A549 treated with dexamethasone at 1 μM for 4 hours (cell line): Measurements from ENCODE around the gene MED19. TPM values are rescaled to one million over a fixed set of nuclear protein-coding genes. Genes with fewer than 3 reads are reported as not detected.

Source experiments
- total RNA-seq: library from RNA; stranded (reverse); fragments of 200-300 nt; extraction: Qiagen RNA extraction; gene quantifications from 5 replicates; pipeline ENCODE4 v1.2.3, GENCODE V29; 2022

MED19 gene
- total RNA-seq, result 27.5 to 30.9 TPM (median 29.1 TPM) in 5 replicates

GRCh38 chr11:57711414-57712255, at the start of gene MED19:
Gene MED19, minus strand, starts transcription at chr11:57712215. Its CDS starts 36 bp downstream, at chr11:57712179.

GRCh38 chr11:57751676-57752253, 39.8 kb upstream of the MED19 start, which contains the start of gene BTBD18:
Gene BTBD18, minus strand, starts transcription at chr11:57751819. Its CDS starts 631 bp downstream, at chr11:57751188.

GRCh38 chr11:57741132-57742086, 29.4 kb upstream of the MED19 start, which contains the start of gene SELENOH:
Gene SELENOH, plus strand, starts transcription at chr11:57741491. Its CDS starts 105 bp downstream, at chr11:57741596.

GRCh38 chr11:57712256-57713150, 488 bp upstream of the MED19 start, which contains the start of gene TMX2:
Gene TMX2, plus strand, starts transcription at chr11:57712593. Its CDS starts 26 bp downstream, at chr11:57712619.

GRCh38 chr11:57667736-57668433, 44.1 kb downstream of the MED19 start, which contains the start of gene ZDHHC5:
Gene ZDHHC5, plus strand, starts transcription at chr11:57668114. Its CDS starts 4,977 bp downstream, at chr11:57673091.

GRCh38 chr11:57657194-57658022, 54.6 kb downstream of the MED19 start, which contains the start of gene CLP1:
Gene CLP1, plus strand, starts transcription at chr11:57657762. Its CDS starts 1,715 bp downstream, at chr11:57659477.

Other genes starting within 250 kb of the MED19 start
- 1.8 to 3.0 TPM (median 2.6 TPM) in 5 replicates for gene SLC43A1, start 196.5 kb downstream of the MED19 start, total RNA-seq
- 134 to 165 TPM (median 145 TPM) in 5 replicates for gene TIMM10, start 181.5 kb downstream of the MED19 start, total RNA-seq
- not detected in 5 replicates for gene SMTNL1, start 174.6 kb downstream of the MED19 start, total RNA-seq
- gene UBE2L6, start 144.5 kb downstream of the MED19 start, total RNA-seq, result 34.4 to 45.3 TPM (median 43.0 TPM) in 5 replicates
- gene SERPING1, start 114.5 kb downstream of the MED19 start, total RNA-seq, result 0.41 to 1.2 TPM (median 0.95 TPM) in 5 replicates
- 0.10 to 0.34 TPM (median 0.25 TPM) in 5 replicates for gene YPEL4, start 62.3 kb downstream of the MED19 start, total RNA-seq
- 25.8 to 27.6 TPM (median 26.6 TPM) in 5 replicates for gene CLP1, start 54.5 kb downstream of the MED19 start, total RNA-seq
- 69.4 to 83.9 TPM (median 80.4 TPM) in 5 replicates for gene ZDHHC5, start 44.1 kb downstream of the MED19 start, total RNA-seq
- 145 to 163 TPM (median 150 TPM) in 5 replicates for gene TMX2, start 378 bp upstream of the MED19 start, total RNA-seq
- 110 to 126 TPM (median 120 TPM) in 5 replicates for gene SELENOH, start 29.3 kb upstream of the MED19 start, total RNA-seq
- gene BTBD18, start 39.6 kb upstream of the MED19 start, total RNA-seq, result 0.06 TPM in 1 of 5 replicates, not detected in the others
- 50.4 to 74.9 TPM (median 69.2 TPM) in 5 replicates for gene CTNND1, start 49.6 kb upstream of the MED19 start, total RNA-seq